Spleen (tissue), 7 donors: ENCODE results near the gene NDUFB7.

Source experiments
- CTCF ChIP-seq, 11 experiments: fragments of 200-600 bp in 7 of 11; fragments of 450-650 bp in 4 of 11; sonication (generic) in 4 of 11; IDR thresholded peaks in 8 of 11; conservative IDR thresholded peaks in 3 of 11; 1 replicate in 7 of 11; 2 replicates in 4 of 11; pipeline versions ENCODE4 v1.4.0 to v1.8.0; 2016 to 2021; ENCODE audit warnings: antibody characterized with exemption in 11 of 11, inconsistent platforms in 4 of 11, mild to moderate bottlenecking in 1 of 11
- POLR2A ChIP-seq, 3 donors: fragments of 450-650 bp; IDR thresholded peaks; one replicate each; pipeline ENCODE4 v1.5.1; 2017; ENCODE audit warnings: antibody characterized with exemption in 3 of 3, mild to moderate bottlenecking in 1 of 3
- donor health status: DM: no; HTN: no; CAD: no; lungs with moderate emphysema.
- donor health status: DM: no; HTN: no; CAD: no.
- donor health status: DM: no; HTN: no; CAD: no.

GRCh38 chr19:14570864-14571527 is 870 bp downstream of the NDUFB7 start:
- TF ChIP-seq CTCF (IDR thresholded peaks at IDR 0.05 in 8 of 11, conservative IDR thresholded peaks at IDR 0.05 in 3 of 11), result no peak
- no peak for TF ChIP-seq POLR2A (IDR thresholded peaks at IDR 0.05)
